22Rv1 (cell line): ENCODE measurements around the gene FAM120A.

ENCODE experiments used
- CTCF ChIP-seq: fragments of 450-650 bp; IDR thresholded peaks from 2 replicates; pipeline ENCODE4 v1.5.1; 2017; ENCODE audit warnings: mild to moderate bottlenecking
- ZFX ChIP-seq: fragments of 450-650 bp; IDR thresholded peaks from 2 replicates; pipeline ENCODE4 v1.6.1; 2017; ENCODE audit warnings: antibody characterized with exemption, borderline replicate concordance

- no peak for TF ChIP-seq CTCF
- TF ChIP-seq ZFX, result no peak
These were observed 123.7 kb downstream of the FAM120A start for GRCh38 chr9:93574900-93575795.
